GM03348 (cell line): Measurements from ENCODE around the gene GOLGA6L6.
"Not testable (repeated sequence)": the region's sequence is repeated elsewhere in the genome, so short reads cannot be mapped to it uniquely, and the experiment has no call there.

Experiments
- DNase-seq: peaks from one replicate; pipeline ENCODE4 v3.0.0; 2012; ENCODE audit warnings: low spot score

GOLGA6L6 gene

GRCh38 chr15:20541700-20542099 is at the start of gene GOLGA6L6:
Gene GOLGA6L6 (minus strand): TSS chr15:20541800. CDS start chr15:20541709, 91 bp downstream.
- DNase-seq: not testable (repeated sequence)

- DNase-seq: not testable (repeated sequence)
Measured at GRCh38 chr15:20590069-20590468, 48.5 kb upstream of the GOLGA6L6 start.

GRCh38 chr15:20586821-20587220 is 45.2 kb upstream of the GOLGA6L6 start:
- not testable (repeated sequence) for DNase-seq

GRCh38 chr15:20582726-20583115 is 41.1 kb upstream of the GOLGA6L6 start:
- not testable (repeated sequence) for DNase-seq

GRCh38 chr15:20582109-20582725 is 40.6 kb upstream of the GOLGA6L6 start:
- DNase-seq: not testable (repeated sequence)

- DNase-seq: not testable (repeated sequence)
Measured at GRCh38 chr15:20581261-20582108, 39.9 kb upstream of the GOLGA6L6 start.

- DNase-seq: not testable (repeated sequence)
Measured at GRCh38 chr15:20579662-20580061, 38.1 kb upstream of the GOLGA6L6 start.

GRCh38 chr15:20551289-20551688 is 9.7 kb upstream of the GOLGA6L6 start:
- not testable (repeated sequence) for DNase-seq

GRCh38 chr15:20505926-20506658 is 35.5 kb downstream of the GOLGA6L6 start:
- not testable (repeated sequence) for DNase-seq

- DNase-seq: not testable (repeated sequence)
Measured at GRCh38 chr15:20502839-20503238, 38.8 kb downstream of the GOLGA6L6 start.

GRCh38 chr15:20501512-20502222 is 39.9 kb downstream of the GOLGA6L6 start:
- DNase-seq: not testable (repeated sequence)

- not testable (repeated sequence) for DNase-seq
Measured at GRCh38 chr15:20497781-20498180, 43.8 kb downstream of the GOLGA6L6 start.

GRCh38 chr15:20493035-20493434 is 48.6 kb downstream of the GOLGA6L6 start:
- not testable (repeated sequence) for DNase-seq

- not testable (repeated sequence) for DNase-seq
Measured at GRCh38 chr15:20492598-20492997, 49.0 kb downstream of the GOLGA6L6 start.

GRCh38 chr15:20489320-20489719 is 52.3 kb downstream of the GOLGA6L6 start:
- not testable (repeated sequence) for DNase-seq
